Uterus (tissue), 2 donors: ENCODE data around the gene RNF151.

Source experiments
- CTCF ChIP-seq, 4 experiments: fragments of 200-600 bp in 2 of 4; fragments of 450-650 bp in 2 of 4; sonication (generic) in 2 of 4; IDR thresholded peaks; one replicate each; pipeline ENCODE4 v1.5.1; 2016 to 2019; ENCODE audit warnings: antibody characterized with exemption in 4 of 4, mild to moderate bottlenecking in 2 of 4, moderate library complexity in 1 of 4
- POLR2A ChIP-seq, 2 donors: fragments of 450-650 bp; IDR thresholded peaks; one replicate each; pipeline ENCODE4 v1.6.1; 2016; ENCODE audit warnings: antibody characterized with exemption in 2 of 2, mild to moderate bottlenecking in 1 of 2, moderate library complexity in 1 of 2

DNA sequence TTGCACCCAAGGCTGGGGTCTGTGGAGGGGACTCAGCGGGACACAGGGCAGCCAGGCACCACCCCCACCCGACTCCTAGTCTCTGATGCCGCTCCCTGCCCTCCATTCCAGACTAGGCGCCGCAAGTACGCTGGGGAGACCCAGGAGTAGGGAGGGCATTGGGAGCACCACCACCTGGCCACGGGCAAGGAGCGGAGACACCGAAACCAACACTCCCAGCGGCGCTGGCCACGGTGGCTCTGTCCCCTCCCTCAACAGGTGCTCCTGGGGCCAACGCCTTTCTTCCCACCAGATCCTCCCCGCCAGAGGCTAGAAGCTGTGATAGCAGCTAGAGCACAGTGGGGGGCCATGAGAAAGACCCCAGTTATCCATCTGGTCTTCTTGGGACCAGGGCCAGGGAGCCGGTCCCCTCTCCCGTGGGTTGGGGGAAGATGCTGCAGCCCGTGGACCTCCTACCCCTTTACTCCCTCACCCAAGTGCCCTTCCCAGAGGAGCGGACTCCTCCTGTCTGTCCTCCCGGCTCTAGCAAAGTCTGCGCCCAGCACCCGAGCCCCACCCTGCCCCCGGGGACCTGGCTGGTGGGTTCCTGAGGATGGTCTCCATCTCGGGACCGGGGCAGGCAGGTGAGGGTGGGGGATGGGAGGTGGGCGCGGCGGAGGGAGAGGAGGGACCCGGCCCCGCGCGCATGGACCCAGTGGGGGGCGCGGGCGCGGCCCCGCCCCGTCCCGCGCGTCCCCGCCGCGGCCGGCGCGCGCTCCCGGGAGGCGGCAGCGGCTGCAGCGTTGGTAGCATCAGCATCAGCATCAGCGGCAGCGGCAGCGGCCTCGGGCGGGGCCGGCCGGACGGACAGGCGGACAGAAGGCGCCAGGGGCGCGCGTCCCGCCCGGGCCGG lies 22.8 kb downstream of the RNF151 start, which contains the start of gene SYNGR3:
- TF ChIP-seq POLR2A (IDR thresholded peaks at IDR 0.05) (no peak), CTCF (IDR thresholded peaks at IDR 0.05) (no peak)
